ENCODE measurements around the gene ZNF784.
"Not testable (repeated sequence)": the region's sequence is repeated elsewhere in the genome, so short reads cannot be mapped to it uniquely, and the experiment has no call there.

The ZNF784 gene

DNA sequence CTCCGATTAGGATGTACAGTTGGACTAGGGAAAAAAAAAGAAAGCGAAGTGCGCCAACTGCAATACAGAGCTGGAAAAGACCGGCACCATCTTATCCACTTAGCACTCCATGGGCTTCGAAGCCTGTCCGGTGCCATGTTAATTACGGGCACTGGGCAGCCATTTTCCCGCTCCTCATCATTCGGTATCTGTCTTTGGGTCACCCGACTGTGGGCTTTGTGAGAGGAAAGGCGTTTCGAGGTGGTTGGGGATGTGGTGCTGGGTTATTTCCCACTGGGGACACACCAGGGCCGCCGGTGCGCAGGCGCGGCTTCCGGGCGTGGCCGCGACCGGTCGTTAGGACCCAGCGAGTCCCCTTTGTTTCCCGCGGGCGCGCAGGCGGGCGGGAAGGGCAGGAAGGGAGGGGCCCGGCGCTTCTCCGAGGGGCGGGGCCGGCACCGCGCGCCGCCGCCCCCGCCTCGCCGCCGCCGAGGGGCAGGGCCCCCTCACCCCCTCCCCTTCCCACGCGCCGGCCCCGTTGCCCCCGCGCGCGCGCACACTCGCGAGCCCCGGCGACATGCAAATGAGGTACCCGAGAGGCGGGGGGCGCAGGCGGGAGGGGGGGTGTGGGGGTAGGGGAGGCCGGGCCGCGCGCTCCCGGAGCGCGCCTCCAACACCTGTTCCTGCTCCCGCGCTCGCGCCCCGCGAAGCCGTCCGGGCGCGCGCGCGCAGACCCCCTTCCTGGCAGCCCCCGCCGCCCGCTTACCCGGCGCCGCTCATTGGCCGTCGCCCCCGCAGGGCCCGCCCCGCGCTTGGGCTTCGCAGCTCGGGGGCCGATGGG lies 24.3 kb downstream of the ZNF784 start, which contains the start of gene ZNF524:
Gene ZNF524, plus strand, starts transcription at position 447 of the 820 bp plus-strand sequence. CDS start 1,825 bp downstream, outside the sequence.
- DNase-seq: peak; percentile 90

- peak; percentile 97 for DNase-seq
Observed at GRCh38 chr19:55599468-55599841, 24.9 kb downstream of the ZNF784 start, which contains the start of gene FIZ1. TSS of gene FIZ1 (minus strand) at chr19:55599517. CDS start at chr19:55597865, 1,652 bp downstream.

DNA sequence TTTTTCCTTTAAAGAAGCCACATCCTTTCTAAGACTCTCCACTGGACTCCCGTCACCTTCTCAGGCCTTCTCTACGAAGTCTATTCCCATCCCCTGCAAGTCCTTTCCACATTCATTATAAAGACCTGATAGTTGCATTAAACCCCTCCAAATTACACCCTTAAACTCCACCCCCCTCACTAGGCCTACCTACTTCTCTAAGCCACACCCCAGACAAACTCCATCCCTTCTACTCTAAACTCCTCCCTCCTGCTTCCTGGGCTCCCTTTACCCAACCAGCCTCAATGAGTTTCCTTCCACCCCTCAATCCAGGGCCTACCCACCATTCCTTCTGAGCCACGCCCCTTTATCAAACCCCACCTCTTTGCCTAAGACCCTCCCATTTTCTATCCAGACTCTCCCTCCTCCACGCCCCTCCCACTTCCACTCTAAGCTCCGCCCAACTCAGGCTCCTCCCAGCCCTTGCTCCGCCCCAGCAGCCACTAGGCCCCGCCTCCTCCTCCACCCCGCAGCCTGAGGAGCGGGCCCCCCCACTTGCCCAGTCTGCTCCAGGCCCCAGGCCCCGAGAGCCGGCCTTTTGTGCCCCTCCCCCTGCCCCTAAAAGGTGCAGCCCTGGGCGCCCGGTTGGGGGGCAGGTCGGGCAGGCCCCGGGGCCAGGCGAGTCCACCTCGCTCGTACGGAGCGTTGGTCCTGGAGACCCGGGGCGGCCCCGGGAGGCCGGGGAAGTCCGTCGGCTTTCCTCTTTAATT lies 25.5 kb downstream of the ZNF784 start:
- DNase-seq: peak; percentile 93

- DNase-seq: no peak
Observed at GRCh38 chr19:55598034-55598433, 26.3 kb downstream of the ZNF784 start.

DNA sequence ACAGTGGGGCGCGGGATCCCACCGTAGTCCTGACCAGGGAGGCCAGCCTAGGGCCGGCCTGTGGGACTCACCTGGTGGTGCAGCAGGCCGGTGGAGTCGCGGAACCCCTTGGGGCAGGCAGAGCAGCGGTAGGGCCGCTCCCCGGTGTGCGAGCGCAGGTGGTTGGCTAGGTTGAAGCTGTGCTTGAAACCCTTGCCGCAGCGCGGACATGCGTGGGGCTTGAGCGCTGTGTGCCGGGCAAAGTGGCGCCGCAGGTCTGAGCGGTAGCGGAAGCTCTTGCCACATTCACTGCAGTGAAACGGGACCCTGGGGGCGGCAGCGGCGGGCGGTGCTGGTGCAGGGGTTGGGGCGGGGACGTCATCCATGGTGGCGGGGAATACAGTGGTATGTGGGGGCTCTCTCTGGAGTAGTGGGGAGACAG lies 26.9 kb downstream of the ZNF784 start:
- DNase-seq: no peak

GRCh38 chr19:55596304-55596703 lies 28.1 kb downstream of the ZNF784 start:
- DNase-seq: no peak

- DNase-seq: no peak
Observed at GRCh38 chr19:55594996-55595545, 29.3 kb downstream of the ZNF784 start.

DNA sequence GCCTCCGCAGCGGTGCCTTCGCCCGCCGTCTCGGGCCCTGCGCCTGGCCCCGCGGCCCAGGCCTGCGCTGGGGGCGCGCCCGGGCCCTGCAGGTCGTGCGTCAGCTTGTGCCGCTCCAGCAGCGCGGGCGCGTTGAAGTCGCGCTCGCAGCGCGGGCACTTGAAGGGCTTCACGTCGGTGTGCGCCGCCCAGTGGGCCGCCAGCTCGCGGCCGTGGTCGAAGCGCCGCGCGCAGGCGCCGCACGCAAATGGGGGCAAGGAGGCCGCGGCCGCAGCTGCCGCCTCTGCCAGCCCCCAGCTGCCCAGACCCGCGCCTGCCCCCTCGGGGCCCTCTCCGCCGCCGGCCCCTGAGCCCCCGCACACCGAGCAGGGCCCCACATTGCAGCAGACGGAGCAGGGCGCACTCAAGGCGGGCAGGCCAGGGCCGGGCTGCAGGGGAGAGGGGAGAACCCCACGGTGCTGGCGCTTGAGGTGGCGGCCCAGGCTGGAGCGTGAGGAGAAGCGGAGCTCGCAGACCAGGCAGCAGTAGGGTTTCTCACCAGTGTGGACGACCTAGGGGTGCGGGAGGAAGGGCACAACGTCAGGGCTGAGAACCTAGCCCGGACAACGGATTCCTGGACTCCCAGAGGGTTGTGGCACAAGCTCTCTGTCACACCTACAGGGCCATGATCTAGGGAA lies 31.1 kb downstream of the ZNF784 start:
- no peak for DNase-seq

- no peak for DNase-seq
Observed at GRCh38 chr19:55592391-55593090, 31.8 kb downstream of the ZNF784 start.

DNA sequence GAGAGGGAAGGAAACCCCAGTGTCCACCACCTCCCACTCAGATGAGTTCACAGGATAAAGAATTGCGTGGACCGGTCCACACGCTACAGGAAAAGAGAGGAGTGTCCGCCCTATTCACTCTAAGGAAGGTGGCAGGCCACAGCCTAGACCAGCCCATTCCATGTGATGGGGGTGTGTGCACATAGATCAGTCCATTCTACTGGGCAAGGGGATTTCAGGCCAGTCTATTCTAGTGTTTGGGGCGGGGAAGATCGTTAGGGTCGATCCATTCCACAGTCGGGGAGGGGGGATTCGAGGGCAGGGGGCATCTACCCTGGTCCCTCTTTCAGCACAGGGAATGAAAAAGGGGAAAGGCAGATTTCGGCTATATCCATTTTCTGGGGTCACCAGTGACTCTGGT lies 32.8 kb downstream of the ZNF784 start:
- DNase-seq: no peak

DNA sequence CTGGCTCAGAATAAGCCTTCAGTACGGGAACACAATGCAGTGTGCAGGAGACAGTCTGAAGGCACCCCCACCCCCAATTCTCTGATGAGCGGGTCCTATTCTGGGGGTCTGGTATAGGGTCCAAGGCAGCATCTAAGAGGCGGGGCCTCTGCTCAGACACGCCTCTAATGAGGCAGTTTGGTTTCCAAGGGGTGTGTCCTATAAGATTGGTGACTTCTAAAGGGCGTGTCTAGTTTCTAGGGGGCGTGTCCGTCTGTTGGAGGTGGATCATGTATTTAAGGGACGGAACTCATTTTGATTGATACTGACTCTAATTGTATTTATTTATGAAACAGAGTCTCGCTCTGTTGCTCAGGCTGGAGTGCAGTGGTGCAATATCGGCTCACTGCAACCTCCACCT lies 33.7 kb downstream of the ZNF784 start:
- DNase-seq: no peak

DNA sequence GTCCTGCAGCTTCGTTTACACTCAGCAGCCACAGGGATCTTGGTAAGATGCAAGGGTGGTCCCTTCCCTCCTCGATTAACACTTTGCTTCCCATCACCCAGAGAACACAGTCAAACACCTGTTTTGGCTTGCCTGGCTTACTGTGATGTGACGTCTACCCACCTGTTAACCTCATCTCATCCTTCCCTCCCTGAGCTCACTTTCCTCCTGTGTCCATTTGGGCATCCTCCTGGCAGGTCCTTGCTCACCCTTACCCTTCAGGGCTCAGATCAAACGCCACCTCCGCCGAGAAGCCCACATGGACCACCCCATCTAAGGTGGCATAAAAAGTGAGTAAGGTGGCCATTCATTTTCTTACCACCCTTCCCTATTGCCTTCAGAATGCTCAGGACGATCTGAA lies 34.3 kb downstream of the ZNF784 start:
- no peak for DNase-seq

DNA sequence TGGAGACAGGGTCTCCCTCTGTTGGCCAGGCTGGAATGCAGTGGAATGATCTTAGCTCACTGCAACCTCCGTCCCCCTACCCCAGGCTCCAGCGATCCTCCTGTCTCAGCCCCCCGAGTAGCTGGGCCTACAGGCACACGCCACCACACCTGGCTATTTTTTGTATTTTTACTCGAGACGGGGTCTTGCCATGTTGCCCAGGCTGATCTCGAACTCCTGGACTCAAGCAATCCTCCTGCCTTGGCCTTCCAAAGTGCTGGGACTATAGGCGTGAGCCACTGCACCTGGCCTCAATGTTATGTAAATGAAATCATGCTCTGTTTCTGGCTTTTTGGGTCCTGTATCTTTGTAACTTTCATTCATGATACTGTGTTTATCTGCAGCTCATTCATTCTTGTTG lies 35.6 kb downstream of the ZNF784 start:
- no peak for DNase-seq

DNA sequence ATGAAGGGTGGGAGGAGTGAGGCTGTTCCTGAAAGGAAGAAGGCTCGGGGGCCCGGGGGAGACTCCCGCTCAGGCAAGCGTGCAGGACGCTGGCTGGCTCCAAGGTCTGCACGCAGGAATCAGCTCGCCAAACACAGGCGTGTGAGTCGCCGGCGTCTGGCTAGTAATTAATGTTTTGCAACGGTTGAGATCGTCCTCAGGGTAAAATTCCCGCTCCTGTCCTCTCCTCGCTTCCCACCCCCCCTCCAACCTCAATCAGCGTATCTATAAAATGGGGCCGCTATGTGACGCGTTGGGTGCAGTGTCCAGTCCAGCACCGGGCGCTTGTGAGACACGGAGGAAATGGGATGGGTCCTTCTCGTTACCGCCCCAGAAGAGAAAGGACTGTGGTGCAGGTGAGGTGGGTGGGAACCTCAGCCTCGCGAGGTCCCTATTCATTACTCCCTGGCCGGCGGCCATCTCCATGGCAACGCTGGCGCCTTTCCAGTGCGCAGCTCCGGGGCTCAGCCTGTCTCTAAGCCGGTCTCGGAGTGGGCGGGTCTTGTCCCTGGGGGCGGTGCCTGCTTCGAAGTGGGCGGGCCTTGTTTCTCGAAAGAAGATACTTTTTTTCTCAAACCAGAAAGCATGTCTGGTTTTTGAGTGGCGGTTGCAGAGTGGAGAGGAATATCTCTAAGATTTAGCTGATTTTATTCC lies 37.2 kb downstream of the ZNF784 start:
- DNase-seq: peak; percentile 95

DNA sequence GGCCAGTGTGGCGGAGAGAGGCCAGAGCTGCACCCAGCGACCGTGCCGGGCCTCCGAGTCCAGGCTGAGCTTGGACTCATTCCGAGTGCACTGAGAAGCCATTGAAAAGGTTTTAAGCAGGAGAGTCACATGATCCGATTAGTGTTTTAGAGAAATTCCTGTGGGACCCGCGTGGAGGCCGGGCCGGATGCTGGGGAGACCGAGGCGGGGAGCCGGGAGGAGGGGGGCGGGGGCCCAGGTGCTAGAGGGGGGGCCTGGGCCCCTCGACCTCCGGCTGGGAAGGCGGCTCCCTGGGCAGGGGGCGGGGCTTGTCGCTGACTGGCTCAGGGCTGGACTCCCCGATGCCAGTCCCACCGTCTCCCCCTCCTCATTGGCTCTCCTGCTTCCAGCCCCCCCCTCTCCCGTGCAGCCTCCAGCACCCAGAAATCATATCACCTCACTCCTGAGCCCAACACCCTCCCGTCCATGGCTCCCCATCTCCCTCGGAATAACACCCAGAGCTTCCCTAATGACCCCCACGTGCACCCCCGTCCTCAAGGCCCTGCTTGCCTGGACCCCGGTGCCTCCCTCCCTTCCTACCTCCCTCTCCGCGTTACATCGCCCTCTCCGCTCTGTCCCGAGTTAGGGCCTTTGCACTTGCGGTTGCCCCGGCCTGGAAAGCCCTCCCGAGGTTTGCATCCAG lies 38.6 kb downstream of the ZNF784 start:
- peak; percentile 47 for DNase-seq

GRCh38 chr19:55584871-55585270 lies 39.5 kb downstream of the ZNF784 start:
- DNase-seq: no peak

DNA sequence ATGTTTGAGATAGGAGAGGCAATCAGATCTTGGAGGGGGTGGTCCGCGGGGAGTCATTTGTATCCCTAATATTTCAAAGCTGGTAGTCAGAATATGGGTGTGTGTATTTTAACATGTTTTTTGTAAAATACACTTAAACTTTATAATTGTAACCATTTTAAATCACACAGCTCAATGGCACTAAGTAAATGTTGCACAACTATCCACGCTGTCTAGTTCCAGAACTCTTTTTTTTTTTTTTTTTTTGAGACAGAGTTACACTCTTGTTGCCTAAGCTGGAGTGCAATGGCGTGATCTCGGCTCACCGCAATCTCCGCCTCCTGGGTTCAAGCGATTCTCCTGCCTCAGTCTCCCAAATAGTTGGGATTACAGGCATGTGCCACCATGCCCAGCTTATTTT lies 40.5 kb downstream of the ZNF784 start:
- not testable (repeated sequence) for DNase-seq

DNA sequence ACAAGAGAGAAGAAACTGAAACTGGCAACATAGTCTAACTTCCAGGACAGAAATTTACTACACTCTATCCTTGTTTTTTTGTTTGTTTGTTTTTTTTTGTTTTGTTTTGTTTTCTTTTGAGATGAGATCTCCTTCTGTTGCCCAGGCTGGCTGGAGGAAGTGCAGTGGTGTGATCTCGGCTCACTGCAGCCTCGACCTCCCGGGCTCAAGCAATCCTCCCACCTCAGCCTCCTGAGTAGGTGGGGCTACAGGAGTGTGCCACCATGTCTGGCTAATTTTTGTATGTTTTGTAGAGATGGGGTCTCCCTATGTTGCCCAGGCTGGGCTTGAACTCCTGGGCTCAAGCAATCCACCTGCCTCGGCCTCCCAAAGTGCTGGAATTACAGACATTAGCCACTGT lies 42.1 kb downstream of the ZNF784 start:
- DNase-seq: not testable (repeated sequence)

DNA sequence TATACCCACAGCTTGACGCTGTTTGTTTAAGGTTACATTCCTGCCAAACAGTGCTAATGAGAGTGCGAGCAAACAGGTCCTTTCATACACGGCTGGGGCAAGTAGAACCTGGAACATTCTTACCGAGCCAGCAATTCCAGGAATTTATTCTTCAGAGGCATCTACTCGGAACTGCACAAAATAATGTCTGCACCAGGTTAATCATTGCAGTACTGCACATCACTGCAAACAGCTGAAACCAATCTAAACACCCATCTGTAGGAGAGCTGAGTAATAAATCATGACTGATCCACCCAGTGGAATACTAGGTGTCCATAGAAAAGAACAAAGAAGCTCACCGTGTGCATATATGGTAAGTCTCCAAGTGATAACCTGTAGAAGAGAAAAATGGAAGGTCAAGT lies 42.5 kb downstream of the ZNF784 start:
- no peak for DNase-seq

DNA sequence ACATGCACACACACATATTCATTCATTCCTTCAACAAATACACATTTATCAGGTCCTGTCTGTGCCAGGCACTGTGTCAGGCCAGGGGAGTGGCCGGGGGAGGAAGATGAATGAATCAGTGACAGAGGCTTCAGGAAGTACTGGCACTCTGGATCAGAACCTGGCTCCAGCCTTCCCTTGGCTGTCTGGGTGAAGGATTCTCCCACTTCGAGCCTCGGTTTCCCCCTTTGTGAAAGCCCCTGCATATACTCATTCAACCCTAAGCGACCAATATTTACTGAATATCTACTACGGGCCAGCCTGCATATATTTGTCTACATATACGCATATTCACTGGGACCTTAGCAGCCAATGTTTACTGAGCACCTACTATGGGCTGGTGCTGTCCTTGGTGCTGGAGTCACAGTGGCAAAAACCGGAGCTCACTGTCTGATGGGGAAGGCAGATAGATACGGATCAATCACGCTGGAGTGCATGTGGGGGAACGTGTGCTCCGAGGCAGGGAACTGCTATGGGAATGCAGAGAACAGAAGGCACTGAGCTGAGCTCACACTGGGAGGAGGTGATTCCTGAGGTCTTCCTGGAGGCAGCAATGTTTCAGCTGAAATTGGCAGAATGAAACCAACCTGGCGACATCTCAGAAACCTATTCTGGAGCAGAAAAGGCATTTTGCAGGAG lies 43.1 kb downstream of the ZNF784 start:
- DNase-seq: no peak
